GM19463 (cell line): Measurements from ENCODE around the gene SMG5.

ENCODE experiments used
- ATAC-seq: cut with Tn5 transposase; IDR thresholded peaks from one replicate; pipeline ENCODE4 v1.9.1; 2021; ENCODE audit warnings: mild to moderate bottlenecking, moderate library complexity; ENCODE audit not compliant: unreplicated experiment

Gene SMG5

GRCh38 chr1:156246241-156246780, 36.3 kb downstream of the SMG5 start:
- ATAC-seq = no peak

GRCh38 chr1:156245451-156246232, 37.0 kb downstream of the SMG5 start:
- no peak for ATAC-seq

GRCh38 chr1:156244712-156245111, 37.9 kb downstream of the SMG5 start:
- no peak for ATAC-seq

GRCh38 chr1:156244126-156244525, 38.5 kb downstream of the SMG5 start:
- no peak for ATAC-seq

- no peak for ATAC-seq
Measured at GRCh38 chr1:156242738-156243137, 39.9 kb downstream of the SMG5 start.

GRCh38 chr1:156241926-156242325, 40.7 kb downstream of the SMG5 start, which contains the start of gene BGLAP:
BGLAP (plus strand) TSS chr1:156242184; CDS start chr1:156242232, 48 bp downstream.
- ATAC-seq = no peak

- no peak for ATAC-seq
Measured at GRCh38 chr1:156241311-156241811, 41.3 kb downstream of the SMG5 start.

- no peak for ATAC-seq
Measured at GRCh38 chr1:156238248-156238647, 44.4 kb downstream of the SMG5 start.

- ATAC-seq = no peak
Measured at GRCh38 chr1:156236164-156236563, 46.5 kb downstream of the SMG5 start.

GRCh38 chr1:156233426-156234127, 49.0 kb downstream of the SMG5 start:
- ATAC-seq = no peak

GRCh38 chr1:156232201-156232894, 50.3 kb downstream of the SMG5 start:
- no peak for ATAC-seq

GRCh38 chr1:156230473-156230837, 52.2 kb downstream of the SMG5 start:
- no peak for ATAC-seq

GRCh38 chr1:156229809-156230472, 52.7 kb downstream of the SMG5 start:
- no peak for ATAC-seq

- ATAC-seq = no peak
Measured at GRCh38 chr1:156228501-156228900, 54.1 kb downstream of the SMG5 start.

- ATAC-seq = no peak
Measured at GRCh38 chr1:156226782-156227181, 55.8 kb downstream of the SMG5 start.

- ATAC-seq = peak; percentile 62
Measured at GRCh38 chr1:156226116-156226538, 56.5 kb downstream of the SMG5 start.

- ATAC-seq = no peak
Measured at GRCh38 chr1:156225677-156226014, 57.0 kb downstream of the SMG5 start.

- ATAC-seq = no peak
Measured at GRCh38 chr1:156221986-156222692, 60.5 kb downstream of the SMG5 start.

GRCh38 chr1:156220226-156220625, 62.4 kb downstream of the SMG5 start:
- no peak for ATAC-seq

GRCh38 chr1:156217871-156218270, 64.8 kb downstream of the SMG5 start:
- ATAC-seq = no peak
